Caco-2 (cell line): Measurements from ENCODE around the gene DENND10. TPM values are rescaled to one million over a fixed set of nuclear protein-coding genes. Genes with fewer than 3 reads are reported as not detected.

Source experiments
- BruUV-seq: library from RNA; stranded (reverse); fragments of 400-500 nt; replicated peaks from 2 replicates; lab custom pipeline; 2021; lab: Mats Ljungman, UMichigan
- CTCF ChIA-PET: fragments of 300-600 bp; sonication (Branson Sonifier 250); formaldehyde crosslinking; loops from one replicate; lab custom pipeline; 2022; ENCODE audit warnings: antibody characterized with exemption; lab: Charles Lee
- POLR2A ChIA-PET: fragments of 300-600 bp; sonication (Branson Sonifier 250); formaldehyde crosslinking; loops from one replicate; lab custom pipeline; 2022; ENCODE audit warnings: antibody characterized with exemption; lab: Charles Lee
- DNase-seq, 2 experiments: peaks; one replicate each; pipeline versions ENCODE4 v3.0.0 to v3.0.0-alpha.2; 2020 to 2022
- H3K27me3 ChIP-seq: replicated peaks from 2 replicates; pipeline ENCODE4 v1.6.0; 2011; ENCODE audit warnings: low read length; ENCODE audit not compliant: control insufficient read depth, insufficient read depth
- H3K36me3 ChIP-seq: 2 replicates; pipeline ENCODE4 v1.5.1; 2011; ENCODE audit warnings: low read length; ENCODE audit not compliant: control insufficient read depth, insufficient read depth
- H3K4me1 ChIP-seq: fragments of 250-450 bp; sonication (Bioruptor Pico); 2 replicates; pipeline ENCODE4 v1.5.1; 2020; ENCODE audit warnings: mild to moderate bottlenecking
- H3K4me3 ChIP-seq: 2 replicates; pipeline ENCODE4 v1.5.1; 2011; ENCODE audit warnings: low read depth, mild to moderate bottlenecking, control low read depth, low read length
- H3K9me3 ChIP-seq: fragments of 250-450 bp; sonication (Bioruptor Pico); 2 replicates; pipeline ENCODE4 v1.5.1; 2020; ENCODE audit warnings: mild to moderate bottlenecking, moderate library complexity
- H3K27ac Mint-ChIP-seq: one replicate; pipeline ENCODE4 v1.8.0; 2022; ENCODE audit warnings: mixed read lengths; ENCODE audit not compliant: unreplicated experiment
- H3K27me3 Mint-ChIP-seq: one replicate; pipeline ENCODE4 v1.8.0; 2022; ENCODE audit warnings: mixed read lengths; ENCODE audit not compliant: insufficient read depth, unreplicated experiment
- H3K36me3 Mint-ChIP-seq: one replicate; pipeline ENCODE4 v1.8.0; 2022; ENCODE audit warnings: mild to moderate bottlenecking, mixed read lengths; ENCODE audit not compliant: insufficient read depth, unreplicated experiment
- H3K4me1 Mint-ChIP-seq: one replicate; pipeline ENCODE4 v1.8.0; 2022; ENCODE audit warnings: low read depth, mixed read lengths; ENCODE audit not compliant: unreplicated experiment
- H3K4me3 Mint-ChIP-seq: one replicate; pipeline ENCODE4 v1.8.0; 2022; ENCODE audit warnings: mild to moderate bottlenecking, moderate library complexity, mixed read lengths; ENCODE audit not compliant: unreplicated experiment
- H3K9me3 Mint-ChIP-seq: one replicate; pipeline ENCODE4 v1.8.0; 2022; ENCODE audit warnings: mixed read lengths; ENCODE audit not compliant: unreplicated experiment
- intact Hi-C: fragments of 100-400 bp; cut with micrococcal nuclease; formaldehyde crosslinking; loops from one replicate; pipeline ENCODE4 v1.10.0; 2022; ENCODE audit not compliant: unreplicated experiment
- total RNA-seq: library from RNA; stranded (reverse); gene quantifications from 2 replicates; pipeline ENCODE4 v1.2.3, GENCODE V29; 2022
- TF ChIP-seq, protein P1 (sequence below), 2 experiments: fragments of 200-600 bp in 1 of 2; IDR thresholded peaks; 1 replicate in 1 of 2; 2 replicates in 1 of 2; pipeline versions ENCODE4 v1.5.1 to v1.8.0; 2011 to 2022; ENCODE audit warnings: antibody characterized with exemption in 1 of 2, control low read depth in 1 of 2, inconsistent platforms in 1 of 2, low read depth in 1 of 2, low read length in 1 of 2, mild to moderate bottlenecking in 1 of 2, moderate library complexity in 1 of 2; ENCODE audit not compliant: insufficient read depth in 1 of 2, severe bottlenecking in 1 of 2, unreplicated experiment in 1 of 2

DENND10 gene
- total RNA-seq, 1 experiment from 2014 or later: 80.8 TPM

DNA sequence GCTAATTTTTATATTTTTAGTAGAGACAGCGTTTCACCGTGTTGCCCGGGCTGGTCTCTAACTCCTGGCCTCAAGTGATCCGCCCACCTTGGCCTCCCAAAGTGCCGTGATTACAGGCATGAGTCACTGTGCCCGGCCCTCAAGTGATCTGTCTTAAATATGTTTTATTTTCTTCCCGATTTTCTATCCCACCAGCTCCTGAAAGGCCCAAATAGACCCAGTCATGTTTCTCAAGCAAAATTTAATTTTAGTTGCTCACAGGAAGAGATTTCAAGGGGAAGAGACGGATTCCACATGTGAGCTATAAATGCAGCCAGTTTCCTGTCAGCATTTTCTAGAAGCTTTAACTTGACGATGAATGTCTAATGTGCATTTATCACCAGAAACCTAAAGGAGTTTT, 12.0 kb downstream of the DENND10 start:
- no peaks in the 10 kb centered on the region for H3K9me3 ChIP-seq
- no TSS peak for BruUV-seq
- Mint-ChIP-seq H3K4me1 (peaks cover 8% of the 10 kb centered on the region), H3K9me3 (no peaks in the 10 kb centered on the region), H3K36me3 (peaks cover 78% of the 10 kb centered on the region), H3K27me3 (no peaks in the 10 kb centered on the region), H3K4me3 (no peak overlapping the region), H3K27ac (peak overlapping the region; percentile 66)
- peaks cover 19% of the 10 kb centered on the region for H3K4me1 ChIP-seq
- ChIA-PET CTCF (interaction anchor here (0.6 kb wide), 1 partner anchor 12 kb away, joined by 3 read pairs; the partner anchor contains the start of gene DENND10), POLR2A (interaction anchor here (0.6 kb wide), 1 partner anchor 627 kb away, joined by 6 read pairs; no protein-coding TSS in a partner anchor)
- H3K27me3 ChIP-seq: no peaks in the 10 kb centered on the region
- TF ChIP-seq, protein P1, sequence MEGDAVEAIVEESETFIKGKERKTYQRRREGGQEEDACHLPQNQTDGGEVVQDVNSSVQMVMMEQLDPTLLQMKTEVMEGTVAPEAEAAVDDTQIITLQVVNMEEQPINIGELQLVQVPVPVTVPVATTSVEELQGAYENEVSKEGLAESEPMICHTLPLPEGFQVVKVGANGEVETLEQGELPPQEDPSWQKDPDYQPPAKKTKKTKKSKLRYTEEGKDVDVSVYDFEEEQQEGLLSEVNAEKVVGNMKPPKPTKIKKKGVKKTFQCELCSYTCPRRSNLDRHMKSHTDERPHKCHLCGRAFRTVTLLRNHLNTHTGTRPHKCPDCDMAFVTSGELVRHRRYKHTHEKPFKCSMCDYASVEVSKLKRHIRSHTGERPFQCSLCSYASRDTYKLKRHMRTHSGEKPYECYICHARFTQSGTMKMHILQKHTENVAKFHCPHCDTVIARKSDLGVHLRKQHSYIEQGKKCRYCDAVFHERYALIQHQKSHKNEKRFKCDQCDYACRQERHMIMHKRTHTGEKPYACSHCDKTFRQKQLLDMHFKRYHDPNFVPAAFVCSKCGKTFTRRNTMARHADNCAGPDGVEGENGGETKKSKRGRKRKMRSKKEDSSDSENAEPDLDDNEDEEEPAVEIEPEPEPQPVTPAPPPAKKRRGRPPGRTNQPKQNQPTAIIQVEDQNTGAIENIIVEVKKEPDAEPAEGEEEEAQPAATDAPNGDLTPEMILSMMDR (IDR thresholded peaks at IDR 0.05; ENCODE audit: insufficient read depth in 1 of 2, low read depth in 1 of 2, low read length in 1 of 2, severe bottlenecking in 1 of 2, unreplicated experiment in 1 of 2): no peak
- intact Hi-C loops: no loop called here
- no peak for DNase-seq
- no peak overlapping the region for H3K4me3 ChIP-seq
- peaks cover 1% of the 10 kb centered on the region for H3K36me3 ChIP-seq

DNA sequence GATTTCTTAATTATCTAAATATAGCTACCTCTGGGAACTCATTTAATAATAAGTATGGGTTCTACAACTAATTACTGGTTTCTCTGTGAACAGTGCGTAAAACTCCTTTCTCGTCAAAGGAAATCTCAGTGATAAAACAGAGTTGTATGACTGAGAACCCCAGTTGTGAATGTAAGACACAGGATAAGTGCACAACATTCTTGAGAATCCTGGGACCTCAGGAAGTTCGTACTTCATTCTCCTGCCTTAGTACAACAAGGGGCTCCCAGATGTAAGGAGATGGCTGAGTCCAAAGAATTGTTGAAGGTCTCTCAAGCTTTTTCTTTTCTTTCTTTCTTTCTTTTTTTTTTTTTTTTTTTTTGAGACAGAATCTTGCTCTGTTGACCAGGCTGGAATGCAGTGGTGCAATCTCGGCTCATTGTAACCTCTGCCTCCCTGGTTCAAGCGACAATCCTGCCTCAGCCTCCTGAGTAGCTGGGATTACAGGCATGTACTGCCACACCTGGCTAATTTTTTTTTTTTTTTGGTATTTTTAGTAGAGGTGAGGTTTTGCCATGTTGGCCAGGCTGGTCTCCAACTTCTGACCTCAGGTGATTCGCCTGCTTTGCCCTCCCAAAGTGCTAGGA, 12.5 kb downstream of the DENND10 start:
- BruUV-seq: no TSS peak
- ChIA-PET CTCF (interaction anchor here (0.6 kb wide), 1 partner anchor 12 kb away, joined by 3 read pairs; the partner anchor contains the start of gene DENND10), POLR2A (interaction anchor here (0.6 to 0.7 kb wide), 3 partner anchors 23 to 626 kb away, joined by 6 to 7 read pairs (median 6); no protein-coding TSS in a partner anchor)
- intact Hi-C loops: no loop called here
- Histone ChIP-seq H3K4me1 (peaks cover 19% of the 10 kb centered on the region), H3K27me3 (no peaks in the 10 kb centered on the region), H3K9me3 (no peaks in the 10 kb centered on the region), H3K4me3 (no peak overlapping the region), H3K36me3 (peaks cover 1% of the 10 kb centered on the region)
- H3K36me3 Mint-ChIP-seq: peaks cover 77% of the 10 kb centered on the region
- TF ChIP-seq, protein P1 (IDR thresholded peaks at IDR 0.05; ENCODE audit: insufficient read depth in 1 of 2, low read depth in 1 of 2, low read length in 1 of 2, severe bottlenecking in 1 of 2, unreplicated experiment in 1 of 2): no peak
- H3K9me3 Mint-ChIP-seq: no peaks in the 10 kb centered on the region
- no peak overlapping the region for H3K4me3 Mint-ChIP-seq
- H3K27me3 Mint-ChIP-seq: no peaks in the 10 kb centered on the region
- peak overlapping the region; percentile 66 for H3K27ac Mint-ChIP-seq
- peaks cover 8% of the 10 kb centered on the region for H3K4me1 Mint-ChIP-seq
- DNase-seq: peak; percentile 56 to 58

DNA sequence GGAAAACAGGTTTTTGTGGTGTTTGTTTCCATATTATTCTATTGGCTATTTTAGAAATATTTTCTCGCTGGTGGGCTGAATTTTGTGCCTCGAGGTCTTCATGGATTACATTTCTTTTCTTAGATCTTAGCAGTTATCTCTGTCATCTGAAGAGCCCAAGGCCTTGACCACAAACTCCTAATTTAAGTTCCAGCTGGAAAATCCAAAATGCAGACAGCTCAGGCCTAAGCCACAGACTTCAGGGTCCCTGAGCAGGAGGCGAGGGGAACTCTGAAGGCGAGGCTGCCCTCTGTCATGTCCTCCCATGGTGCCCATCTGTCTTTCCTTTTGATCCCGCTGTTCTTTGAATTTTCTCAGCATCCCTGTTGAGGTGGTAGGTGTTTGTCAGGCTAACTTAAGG, 14.3 kb downstream of the DENND10 start:
- Mint-ChIP-seq H3K36me3 (peaks cover 79% of the 10 kb centered on the region), H3K4me3 (no peak overlapping the region), H3K27me3 (no peaks in the 10 kb centered on the region), H3K9me3 (no peaks in the 10 kb centered on the region), H3K27ac (no peak overlapping the region), H3K4me1 (peaks cover 8% of the 10 kb centered on the region)
- peaks cover 16% of the 10 kb centered on the region for H3K4me1 ChIP-seq
- no peak overlapping the region for H3K4me3 ChIP-seq
- CTCF ChIA-PET: no interaction called here
- no TSS peak for BruUV-seq
- POLR2A ChIA-PET: interaction anchor here (0.6 kb wide), 1 partner anchor 134 kb away, joined by 5 read pairs; no protein-coding TSS in a partner anchor
- no peaks in the 10 kb centered on the region for H3K27me3 ChIP-seq
- intact Hi-C loops: no loop called here
- TF ChIP-seq, protein P1 (IDR thresholded peaks at IDR 0.05; ENCODE audit: insufficient read depth in 1 of 2, low read depth in 1 of 2, low read length in 1 of 2, severe bottlenecking in 1 of 2, unreplicated experiment in 1 of 2): no peak
- H3K9me3 ChIP-seq: no peaks in the 10 kb centered on the region
- DNase-seq: no peak
- H3K36me3 ChIP-seq: peaks cover 1% of the 10 kb centered on the region; the same call in 1 of the 2 replicates
